ENCODE measurements around the gene RSPH3. TPM values are rescaled to one million over a fixed set of nuclear protein-coding genes. Genes with fewer than 3 reads are reported as not detected.

Gene RSPH3
- total RNA-seq, 1 experiment from 2014 or later = 3.1 TPM

- CTCF ChIA-PET = no interaction called here
- POLR2A ChIA-PET (ENCODE audit: unreplicated experiment) = interaction anchor here (0.5 kb wide), 1 partner anchor 184 kb away, joined by 10 read pairs; no protein-coding TSS in a partner anchor
- Histone ChIP-seq H3K4me3 (ENCODE audit: low read length) (0 out of 2 replicates have a peak overlapping the region, but pooled peaks have one; percentile 22), H2AFZ (ENCODE audit: low read length) (peak overlapping the region; percentile 37; the same call in 1 of the 2 replicates), H3K4me2 (ENCODE audit: low read length) (peak overlapping the region; percentile 63), H3K4me1 (ENCODE audit: insufficient read depth, low read length) (peaks cover 25% of the 10 kb centered on the region), H3K79me2 (ENCODE audit: low read length) (no peaks in the 10 kb centered on the region), H3F3A (ENCODE audit: low read length, unreplicated experiment) (no peaks in the 10 kb centered on the region), H3K27ac (ENCODE audit: low read length) (no peak overlapping the region), H3K36me3 (ENCODE audit: low read depth, low read length) (no peaks in the 10 kb centered on the region), H3K9me3 (ENCODE audit: low read length) (no peaks in the 10 kb centered on the region), H3K9ac (ENCODE audit: low read length) (no peak overlapping the region), H4K20me1 (ENCODE audit: low read length) (no peaks in the 10 kb centered on the region), H3K27me3 (ENCODE audit: low read length) (peaks cover 23% of the 10 kb centered on the region; the same call in 1 of the 2 replicates), H3K9me2 (replicated peaks; ENCODE audit: low read length) (no peaks in the 10 kb centered on the region)
- DNase-seq (peak; percentile 84), ATAC-seq (peak; percentile 84)
- BruUV-seq (replicated peaks) = no TSS peak
- TF ChIP-seq CTCF (conservative IDR thresholded peaks at IDR 0.05; ENCODE audit: low read depth, low read length) = peak; percentile 94
- TF ChIP-seq EZH2phosphoT487 (IDR thresholded peaks at IDR 0.05; ENCODE audit: borderline replicate concordance, low read length) = no peak
- TF ChIP-seq EZH2 (IDR thresholded peaks at IDR 0.05; ENCODE audit: low read length, unreplicated experiment) = no peak
- intact Hi-C loops (cut with micrococcal nuclease) = loop anchor here (1.0 kb wide), 1 partner anchor 62 kb away; no protein-coding TSS in a partner anchor
These were observed 42.2 kb upstream of the RSPH3 start for GRCh38 chr6:159042003-159042825.

GRCh38 chr6:159041181-159041580 lies 41.2 kb upstream of the RSPH3 start:
- intact Hi-C loops (cut with micrococcal nuclease) = no loop called here
- Histone ChIP-seq H3K4me2 (ENCODE audit: low read length) (no peak overlapping the region), H3K9ac (ENCODE audit: low read length) (no peak overlapping the region), H3K4me3 (ENCODE audit: low read length) (no peak overlapping the region), H3K4me1 (ENCODE audit: insufficient read depth, low read length) (peaks cover 25% of the 10 kb centered on the region), H3K9me3 (ENCODE audit: low read length) (no peaks in the 10 kb centered on the region), H3F3A (ENCODE audit: low read length, unreplicated experiment) (no peaks in the 10 kb centered on the region), H3K79me2 (ENCODE audit: low read length) (no peaks in the 10 kb centered on the region), H3K36me3 (ENCODE audit: low read depth, low read length) (no peaks in the 10 kb centered on the region), H4K20me1 (ENCODE audit: low read length) (no peaks in the 10 kb centered on the region), H3K27ac (ENCODE audit: low read length) (no peak overlapping the region), H3K27me3 (ENCODE audit: low read length) (peaks cover 21% of the 10 kb centered on the region; the same call in 1 of the 2 replicates), H3K9me2 (replicated peaks; ENCODE audit: low read length) (no peaks in the 10 kb centered on the region), H2AFZ (ENCODE audit: low read length) (no peak overlapping the region)
- ATAC-seq (no peak), DNase-seq (no peak)
- no peak for TF ChIP-seq EZH2phosphoT487 (IDR thresholded peaks at IDR 0.05; ENCODE audit: borderline replicate concordance, low read length)
- TF ChIP-seq CTCF (conservative IDR thresholded peaks at IDR 0.05; ENCODE audit: low read depth, low read length) = no peak
- TF ChIP-seq EZH2 (IDR thresholded peaks at IDR 0.05; ENCODE audit: low read length, unreplicated experiment) = no peak
- BruUV-seq (replicated peaks) = no TSS peak
- CTCF ChIA-PET = no interaction called here
- POLR2A ChIA-PET (ENCODE audit: unreplicated experiment) = no interaction called here

- intact Hi-C loops (cut with micrococcal nuclease) = no loop called here
- Histone ChIP-seq H3K36me3 (ENCODE audit: low read depth, low read length) (no peaks in the 10 kb centered on the region), H3F3A (ENCODE audit: low read length, unreplicated experiment) (no peaks in the 10 kb centered on the region), H3K9me2 (replicated peaks; ENCODE audit: low read length) (no peaks in the 10 kb centered on the region), H3K27ac (ENCODE audit: low read length) (no peak overlapping the region), H3K9me3 (ENCODE audit: low read length) (no peaks in the 10 kb centered on the region), H2AFZ (ENCODE audit: low read length) (no peak overlapping the region), H3K79me2 (ENCODE audit: low read length) (no peaks in the 10 kb centered on the region), H3K4me3 (ENCODE audit: low read length) (no peak overlapping the region), H3K4me2 (ENCODE audit: low read length) (0 out of 2 replicates have a peak overlapping the region, but pooled peaks have one; percentile 22), H3K4me1 (ENCODE audit: insufficient read depth, low read length) (peaks cover 25% of the 10 kb centered on the region), H3K9ac (ENCODE audit: low read length) (no peak overlapping the region), H3K27me3 (ENCODE audit: low read length) (peaks cover 12% of the 10 kb centered on the region; the same call in 1 of the 2 replicates), H4K20me1 (ENCODE audit: low read length) (no peaks in the 10 kb centered on the region)
- BruUV-seq (replicated peaks) = no TSS peak
- TF ChIP-seq CTCF (conservative IDR thresholded peaks at IDR 0.05; ENCODE audit: low read depth, low read length) = no peak
- TF ChIP-seq EZH2 (IDR thresholded peaks at IDR 0.05; ENCODE audit: low read length, unreplicated experiment) = no peak
- no peak for TF ChIP-seq EZH2phosphoT487 (IDR thresholded peaks at IDR 0.05; ENCODE audit: borderline replicate concordance, low read length)
- ChIA-PET CTCF (no interaction called here), POLR2A (ENCODE audit: unreplicated experiment) (no interaction called here)
- ATAC-seq (no peak), DNase-seq (no peak)
These were observed 39.9 kb upstream of the RSPH3 start for GRCh38 chr6:159039885-159040258.

Measured in PC-3 (cell line).